HPDE6-E6E7 (cell line): Measurements from ENCODE around the gene USPL1.
"Not testable (repeated sequence)": the region's sequence is repeated elsewhere in the genome, so short reads cannot be mapped to it uniquely, and the experiment has no call there.

Source experiments
- DNase-seq: peaks from one replicate; pipeline ENCODE4 v3.0.0; 2011; ENCODE audit warnings: missing footprints; ENCODE audit errors: extremely low spot score

USPL1 gene

DNA sequence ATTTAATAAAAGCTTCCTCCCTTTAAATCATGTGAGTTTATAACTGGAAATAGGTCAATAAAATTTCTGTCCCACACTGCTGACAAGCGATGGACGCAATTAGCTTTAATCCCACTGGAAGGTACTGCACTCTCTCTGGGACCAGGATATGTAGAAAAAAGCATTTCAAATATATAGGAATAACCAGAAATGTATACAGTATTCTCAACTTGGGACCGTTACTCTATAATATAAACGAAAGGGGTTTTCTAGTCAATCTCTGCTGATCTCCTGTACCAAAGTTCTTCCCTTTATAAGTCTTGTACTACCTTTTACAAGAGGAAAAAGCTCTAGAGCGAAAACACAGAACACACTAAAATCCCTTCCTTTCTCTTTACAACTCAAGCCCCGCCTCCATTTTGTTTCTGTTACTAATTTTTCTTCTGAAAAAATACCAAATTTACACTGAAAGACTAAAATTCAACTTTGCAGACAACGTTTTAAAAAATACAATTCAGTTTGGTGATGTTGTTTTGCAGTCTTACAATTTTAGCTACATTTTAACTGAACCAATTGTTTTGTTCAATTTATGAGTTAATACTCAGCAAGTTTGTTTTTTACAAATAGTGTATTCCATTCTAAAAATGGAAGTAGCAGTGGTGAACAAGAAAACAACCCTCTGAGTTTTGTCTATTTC is 1.7 kb upstream of the USPL1 start:
- no peak for DNase-seq

DNA sequence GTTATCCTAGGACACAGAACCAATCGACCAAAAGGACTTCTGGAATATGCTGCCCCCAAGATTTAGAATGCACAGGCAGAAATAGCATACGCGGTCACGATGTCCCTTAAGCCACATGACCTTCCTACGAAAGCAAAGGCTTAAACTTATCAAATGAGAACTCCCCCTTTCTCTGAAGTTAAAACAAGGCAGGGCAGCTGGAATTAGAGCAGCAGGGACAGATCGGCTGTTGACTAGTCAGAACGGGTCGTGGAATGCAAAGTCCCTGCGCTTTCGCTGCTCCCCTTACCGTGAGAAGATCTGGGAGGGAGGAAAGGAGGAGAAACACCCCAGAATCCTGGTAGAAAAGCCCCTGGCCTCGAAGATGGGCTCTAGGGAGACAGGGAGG is 799 bp upstream of the USPL1 start:
- peak; percentile 25 for DNase-seq

DNA sequence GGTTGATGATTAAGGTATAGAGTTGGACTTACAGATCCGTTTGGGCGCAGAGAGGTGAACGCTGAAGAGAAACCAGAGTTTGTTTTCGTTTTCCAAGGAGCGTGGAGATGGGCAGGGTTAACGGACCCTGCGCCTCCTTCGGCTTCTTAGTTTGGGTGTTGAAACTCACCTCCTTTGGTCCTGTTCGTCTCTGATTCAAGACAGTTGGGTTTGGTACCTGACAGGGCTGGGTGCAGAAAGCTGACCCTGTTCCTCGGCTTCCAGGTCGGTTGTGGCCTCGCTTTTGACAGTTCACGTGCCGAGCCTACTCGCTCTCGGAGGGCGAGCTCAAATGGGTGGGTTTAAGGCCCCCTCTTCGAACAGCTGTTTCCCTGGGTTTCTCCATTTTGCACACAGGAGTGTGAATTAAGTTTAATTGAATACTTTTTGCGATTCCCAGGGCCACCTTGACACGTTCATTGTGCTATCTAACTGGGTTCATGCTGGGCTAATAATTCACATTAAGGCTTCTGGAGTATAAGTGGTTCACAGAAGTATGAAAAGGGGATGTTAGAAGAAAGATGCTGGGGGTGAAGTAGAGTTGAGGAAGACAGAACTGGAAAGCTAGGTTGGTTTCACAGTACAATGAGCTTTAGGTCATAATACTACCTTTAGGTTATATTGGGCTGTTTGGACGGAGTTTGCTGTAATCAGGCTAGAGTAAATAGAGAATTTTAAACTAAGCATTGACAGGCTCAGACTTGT is 638 bp downstream of the USPL1 start:
- DNase-seq, result no peak

DNA sequence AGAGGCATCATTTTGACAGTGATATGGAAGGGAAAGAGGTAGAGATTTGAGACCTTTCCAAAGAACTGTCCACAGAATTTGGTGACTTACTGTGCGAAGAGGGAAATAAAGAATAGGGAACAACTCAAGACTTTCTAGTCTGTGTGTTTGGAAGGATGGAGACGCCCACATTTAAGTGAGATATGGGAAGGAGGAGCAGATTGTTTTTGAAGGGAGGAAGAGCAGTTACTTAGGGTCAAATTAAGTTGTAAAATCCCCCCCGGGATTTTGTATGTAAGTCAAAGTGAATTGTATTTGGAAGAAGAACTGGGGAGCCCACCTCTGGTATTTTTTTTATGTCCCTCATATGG is 1.2 kb downstream of the USPL1 start:
- DNase-seq, result no peak

DNA sequence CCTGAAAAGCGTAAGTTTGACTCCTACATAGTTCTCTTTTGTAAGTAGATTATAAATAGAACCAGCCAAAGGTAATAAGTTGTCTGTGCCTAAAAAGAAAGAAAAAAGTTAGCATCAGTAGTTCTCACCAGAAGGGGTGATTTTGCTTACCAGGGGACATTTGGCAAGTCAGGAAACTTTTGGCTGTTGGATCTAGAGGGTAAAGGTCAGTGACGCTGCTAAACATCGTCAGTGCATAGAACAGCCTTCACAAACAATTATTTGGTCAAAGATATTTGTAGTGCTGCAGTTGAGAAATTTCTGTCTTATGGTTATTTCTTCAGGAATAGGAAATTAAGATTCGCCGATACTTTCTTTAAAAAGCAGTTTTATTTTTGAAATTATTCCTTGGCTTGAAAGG is 2.0 kb downstream of the USPL1 start:
- no peak for DNase-seq

DNA sequence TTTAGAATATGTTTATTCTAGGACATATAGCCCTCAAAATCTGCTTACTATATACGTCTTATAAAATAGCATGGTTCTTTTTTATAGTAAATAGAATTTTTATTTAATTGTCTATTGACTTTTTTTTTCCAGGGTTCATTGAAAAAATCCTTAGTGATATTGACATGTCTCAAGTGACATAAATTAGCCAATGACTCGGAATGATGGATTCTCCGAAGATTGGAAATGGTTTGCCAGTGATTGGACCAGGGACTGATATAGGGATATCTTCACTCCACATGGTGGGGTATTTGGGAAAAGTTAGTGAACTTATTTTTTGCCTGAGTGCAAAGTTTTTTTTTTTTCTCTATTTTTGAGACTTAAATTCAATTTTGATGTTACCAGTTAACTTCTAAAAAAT is 3.2 kb downstream of the USPL1 start:
- DNase-seq, result no peak

DNA sequence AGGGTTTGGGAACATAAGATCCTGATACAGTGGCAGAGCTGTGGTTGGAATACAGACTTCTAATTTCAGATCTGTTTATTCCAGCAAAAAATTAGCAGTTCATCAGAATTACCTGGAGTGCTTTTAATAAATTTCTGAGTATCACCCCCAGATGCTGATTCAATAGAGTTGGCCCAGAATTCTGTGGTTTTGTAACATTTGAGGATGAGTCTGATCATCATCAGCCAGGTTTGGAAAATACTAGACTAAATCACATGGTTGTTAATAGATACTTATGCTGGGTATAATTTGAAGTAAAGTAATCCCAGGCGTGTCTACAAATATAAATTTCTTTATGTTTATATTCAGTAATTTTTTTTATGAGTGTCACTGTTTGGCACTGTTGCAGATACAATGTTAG is 4.8 kb downstream of the USPL1 start:
- no peak for DNase-seq

DNA sequence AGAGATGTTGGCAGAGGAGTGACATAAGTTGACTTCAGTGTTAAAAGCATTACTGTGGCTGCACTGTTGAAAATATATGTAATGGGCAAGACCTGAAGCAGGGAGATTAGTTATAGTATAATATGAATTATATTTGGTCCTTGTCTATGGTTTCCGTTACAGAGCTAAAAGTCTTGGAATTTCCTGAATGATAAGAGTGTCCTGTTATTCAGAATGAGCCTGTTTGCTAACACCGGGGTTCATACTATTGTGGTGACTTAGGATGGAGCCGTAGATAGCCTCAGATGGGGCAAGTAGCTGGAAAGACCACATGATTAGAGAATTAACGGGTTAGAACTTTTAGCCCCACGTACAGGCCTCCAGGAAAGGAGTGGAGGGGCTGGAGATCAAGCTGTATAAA is 5.7 kb downstream of the USPL1 start:
- DNase-seq, result no peak

DNA sequence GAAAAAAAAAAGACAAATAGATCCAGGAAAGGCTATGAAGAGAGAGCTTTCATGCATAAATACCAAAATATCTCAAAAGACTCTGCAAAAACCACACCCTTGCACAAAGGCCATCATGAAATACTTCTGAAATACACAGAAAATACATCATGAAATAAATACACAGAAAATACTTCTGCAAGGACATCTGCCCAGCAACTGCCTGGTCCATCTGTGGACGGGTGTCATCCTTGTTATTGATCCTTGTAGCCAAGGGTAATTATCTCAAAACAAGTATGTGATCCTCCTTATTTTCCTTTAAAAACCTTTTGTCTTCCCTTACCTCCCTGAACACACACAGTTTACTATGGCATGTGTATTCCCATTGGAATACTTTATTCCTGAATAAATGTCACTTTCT is 6.9 kb downstream of the USPL1 start:
- no peak for DNase-seq

DNA sequence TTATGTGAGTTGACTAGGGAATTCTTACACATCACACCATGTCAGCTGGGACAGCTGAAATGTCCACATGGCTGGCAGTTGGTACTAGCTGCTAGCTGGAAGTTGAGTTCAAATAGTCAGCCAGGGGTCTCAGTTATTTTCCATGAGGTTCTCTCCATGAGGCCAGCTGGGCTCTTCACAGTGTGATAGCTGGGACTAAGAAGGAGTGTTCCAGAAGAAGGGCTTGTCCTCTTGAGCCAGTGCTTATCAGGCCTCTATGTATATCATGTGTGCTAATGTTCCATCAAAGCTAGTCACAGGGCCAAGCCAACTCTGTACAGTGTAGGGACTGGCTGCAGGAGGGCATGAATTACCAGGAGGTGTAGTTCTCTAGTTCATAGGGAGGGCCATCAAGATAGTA is 11.8 kb downstream of the USPL1 start:
- DNase-seq, result no peak

DNA sequence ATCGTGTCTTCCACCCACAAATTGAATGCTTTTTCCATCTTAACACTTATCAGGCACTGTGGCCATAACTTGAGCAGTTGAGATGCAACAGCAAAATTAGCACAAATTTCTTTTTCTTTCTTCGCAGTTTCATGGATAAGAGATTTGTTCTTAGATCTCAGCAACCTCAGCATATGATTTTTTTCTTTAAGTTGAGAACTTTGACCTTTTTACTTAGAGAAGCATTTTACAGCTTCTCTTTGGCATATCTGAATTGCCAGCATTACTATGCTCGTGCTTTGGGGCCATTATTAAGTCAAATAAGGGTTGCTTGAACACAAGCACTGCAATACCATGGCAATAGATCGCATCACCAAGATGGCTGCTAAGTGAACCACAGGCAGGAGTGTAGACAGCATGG is 16.1 kb downstream of the USPL1 start:
- DNase-seq, result no peak

DNA sequence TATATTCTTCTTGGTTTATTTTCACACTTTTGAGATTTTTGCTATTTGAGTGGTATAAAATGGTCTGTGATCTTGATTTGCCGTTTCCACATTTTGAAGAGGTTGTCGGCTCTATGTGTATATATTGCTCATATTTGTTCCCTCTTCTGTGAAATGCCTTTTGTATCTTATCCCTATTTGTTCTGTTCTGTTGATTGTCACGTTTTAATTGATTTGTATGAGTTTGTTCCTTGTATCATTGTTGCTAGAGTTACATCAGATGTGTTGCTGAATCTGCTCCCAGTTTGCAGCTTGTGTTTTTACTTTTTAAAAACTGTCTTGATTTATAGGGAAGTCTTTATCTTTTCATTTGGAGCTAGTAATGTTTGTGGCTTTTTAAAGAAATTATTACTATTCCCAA is 17.1 kb downstream of the USPL1 start:
- no peak for DNase-seq

DNA sequence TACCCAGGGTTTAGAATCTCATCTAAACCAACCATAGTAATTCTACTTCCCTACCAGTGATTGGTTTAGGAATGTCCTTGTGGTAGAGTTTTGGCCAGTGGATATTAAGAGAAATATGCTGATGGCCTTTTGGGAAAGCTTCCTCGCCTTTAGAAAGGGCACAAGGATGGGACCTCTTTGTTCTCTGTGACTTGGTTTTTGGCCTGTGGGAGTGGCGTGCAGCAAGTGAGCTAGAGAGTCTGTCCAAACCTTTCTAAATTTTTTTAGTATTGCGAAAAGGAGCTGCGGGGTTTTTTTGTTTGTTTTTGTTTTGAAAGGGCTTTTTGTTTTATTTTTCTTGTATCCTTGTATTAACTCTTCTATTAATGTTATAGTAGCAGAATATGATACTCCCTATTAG is 20.6 kb downstream of the USPL1 start:
- DNase-seq, result no peak

DNA sequence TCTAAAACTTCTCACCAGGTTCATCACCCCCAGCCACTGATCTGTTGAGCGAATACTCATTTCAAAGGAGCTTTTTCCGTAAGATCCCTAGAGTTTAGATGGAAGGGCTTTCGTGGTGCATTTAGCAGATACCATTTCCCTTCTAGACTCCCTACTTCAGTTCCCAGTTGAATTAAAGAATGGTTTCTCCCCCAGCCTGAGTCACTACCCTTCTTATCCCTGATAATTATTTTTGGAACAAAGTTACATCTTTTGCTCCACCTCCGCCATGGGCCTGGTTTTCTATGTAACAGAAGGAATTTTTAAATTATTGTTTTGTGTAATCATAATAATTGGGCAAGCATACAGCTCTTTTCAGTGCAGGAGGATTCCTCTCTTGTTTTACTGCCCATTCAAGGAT is 22.0 kb downstream of the USPL1 start:
- DNase-seq, result no peak

DNA sequence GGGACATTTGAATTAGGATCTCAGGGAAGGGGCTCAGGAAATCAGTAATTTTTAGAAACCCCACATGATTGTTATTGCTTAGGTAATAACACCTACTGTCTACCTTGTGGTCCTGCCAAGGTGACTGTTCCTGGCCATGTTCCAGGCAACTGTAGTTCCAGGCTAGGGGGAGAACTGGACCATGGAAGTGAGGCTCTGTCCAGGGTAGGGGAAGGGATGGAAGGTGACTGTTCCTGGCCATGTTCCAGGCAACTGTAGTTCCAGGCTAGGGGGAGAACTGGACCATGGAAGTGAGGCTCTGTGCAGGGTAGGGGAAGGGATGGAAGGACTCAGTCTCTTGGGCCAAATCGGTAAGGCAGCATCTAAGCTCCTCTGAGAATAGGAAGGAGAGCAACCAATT is 23.5 kb downstream of the USPL1 start:
- DNase-seq, result not testable (repeated sequence)

DNA sequence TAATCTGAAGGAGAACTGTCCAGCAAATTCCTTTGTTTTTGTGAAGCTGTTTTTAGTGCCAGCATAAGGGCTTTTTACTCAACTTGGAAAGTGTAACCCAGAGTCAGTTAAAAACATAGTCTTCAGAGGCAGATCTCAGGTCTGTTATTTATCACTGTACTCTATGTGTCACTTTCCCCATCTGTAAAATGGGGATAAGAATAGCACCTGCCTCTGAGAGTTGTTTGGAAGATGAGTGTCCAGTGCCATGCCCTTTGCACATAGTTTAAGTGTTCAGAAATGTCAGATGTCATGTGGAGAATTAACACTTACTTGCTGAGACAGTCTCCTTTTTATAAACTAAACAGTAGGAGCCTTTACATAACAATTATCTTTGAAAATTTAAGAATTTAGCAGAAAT is 27.9 kb downstream of the USPL1 start:
- no peak for DNase-seq

DNA sequence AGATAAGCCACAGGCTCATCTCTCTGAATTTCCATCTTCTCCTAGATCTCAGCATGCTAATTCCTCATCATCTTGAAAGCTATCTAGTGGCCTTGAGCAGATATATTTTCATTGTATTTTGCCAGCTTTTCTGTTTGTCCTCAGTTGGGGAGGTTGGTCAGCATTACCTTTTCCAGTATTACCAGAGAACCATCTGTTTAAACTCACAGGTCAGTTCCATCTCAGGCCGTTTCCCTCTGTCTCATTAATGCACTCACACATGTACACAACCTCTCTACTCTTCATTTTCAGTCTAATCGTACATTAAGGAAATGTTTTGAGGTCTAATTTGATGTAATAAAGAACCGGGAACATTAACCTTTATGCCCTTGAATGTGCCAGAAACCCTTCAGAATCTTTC is 29.7 kb downstream of the USPL1 start:
- DNase-seq, result no peak

DNA sequence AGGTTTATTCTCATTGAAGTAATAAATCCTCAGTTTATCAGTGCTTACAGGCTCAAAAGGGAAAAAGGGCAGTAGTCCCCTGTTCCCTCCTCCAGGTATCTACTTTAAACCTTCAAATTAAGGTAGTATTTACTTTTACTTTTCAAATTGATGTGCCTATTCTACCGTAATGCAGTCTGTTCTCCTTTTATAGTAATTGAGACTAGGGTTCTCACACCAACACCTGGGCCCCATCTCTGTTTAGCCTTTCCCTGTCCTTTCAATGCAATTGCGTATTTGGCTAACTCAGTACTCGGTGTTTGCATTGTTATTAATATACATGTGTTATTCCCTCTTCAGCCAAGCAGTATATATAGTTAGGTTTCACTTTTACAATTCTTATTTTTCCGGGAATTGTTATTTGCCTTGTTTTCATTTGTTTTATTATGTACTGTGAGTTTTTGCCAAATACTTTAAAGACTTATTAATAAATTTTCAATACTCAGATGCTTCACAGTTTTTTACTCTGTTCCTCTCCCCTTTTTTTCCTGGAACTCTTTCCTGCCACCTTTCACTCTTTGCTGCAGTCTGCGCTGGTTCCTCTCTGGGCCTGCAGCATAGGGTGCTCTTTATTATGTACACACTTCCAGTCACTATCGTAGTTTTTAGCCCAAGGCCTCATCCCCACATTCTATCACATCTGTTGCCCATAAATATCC is 30.3 kb downstream of the USPL1 start:
- no peak for DNase-seq

DNA sequence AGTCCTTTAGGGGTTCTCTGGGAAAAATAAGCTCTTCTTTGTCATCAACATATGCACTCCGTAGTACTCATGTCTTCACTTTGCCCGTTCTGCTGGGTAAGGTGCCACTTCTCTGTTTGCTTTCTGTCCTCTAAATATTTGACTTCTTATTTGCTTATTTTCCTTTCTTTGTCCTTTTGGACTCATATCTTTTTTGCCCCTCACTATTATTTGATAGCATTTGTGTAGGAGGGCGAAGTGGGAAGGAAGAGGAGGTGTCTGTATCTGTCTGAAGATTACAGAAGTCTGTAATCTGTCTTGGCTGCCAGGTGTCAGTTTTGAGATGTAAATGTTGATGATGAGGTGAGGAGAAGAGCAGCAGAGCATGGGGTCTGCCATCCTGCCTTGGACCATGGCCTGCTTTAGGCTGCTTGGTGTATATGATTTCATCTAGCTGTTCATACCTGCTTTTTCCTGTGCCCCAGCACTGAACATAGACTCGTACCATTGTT is 30.8 kb downstream of the USPL1 start:
- DNase-seq, result no peak

DNA sequence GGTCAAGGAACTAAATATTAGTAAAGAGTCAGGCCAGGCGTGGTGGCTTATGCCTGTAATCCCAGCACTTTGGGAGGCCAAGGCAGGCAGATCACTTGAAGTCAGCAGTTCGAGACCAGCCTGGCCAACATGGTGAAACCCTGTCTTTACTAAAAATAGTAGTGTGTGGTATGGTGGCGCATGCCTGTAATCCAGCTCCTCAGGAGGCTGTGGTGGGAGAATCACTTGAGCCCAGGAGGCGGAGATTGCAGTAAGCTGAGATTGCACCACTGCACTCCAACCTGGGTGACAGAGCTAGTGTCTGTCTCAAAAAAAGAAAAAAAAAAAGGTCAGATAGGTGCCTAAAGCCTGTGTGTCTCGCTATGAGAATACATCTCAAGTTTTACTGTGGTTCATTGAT is 33.9 kb downstream of the USPL1 start:
- not testable (repeated sequence) for DNase-seq

DNA sequence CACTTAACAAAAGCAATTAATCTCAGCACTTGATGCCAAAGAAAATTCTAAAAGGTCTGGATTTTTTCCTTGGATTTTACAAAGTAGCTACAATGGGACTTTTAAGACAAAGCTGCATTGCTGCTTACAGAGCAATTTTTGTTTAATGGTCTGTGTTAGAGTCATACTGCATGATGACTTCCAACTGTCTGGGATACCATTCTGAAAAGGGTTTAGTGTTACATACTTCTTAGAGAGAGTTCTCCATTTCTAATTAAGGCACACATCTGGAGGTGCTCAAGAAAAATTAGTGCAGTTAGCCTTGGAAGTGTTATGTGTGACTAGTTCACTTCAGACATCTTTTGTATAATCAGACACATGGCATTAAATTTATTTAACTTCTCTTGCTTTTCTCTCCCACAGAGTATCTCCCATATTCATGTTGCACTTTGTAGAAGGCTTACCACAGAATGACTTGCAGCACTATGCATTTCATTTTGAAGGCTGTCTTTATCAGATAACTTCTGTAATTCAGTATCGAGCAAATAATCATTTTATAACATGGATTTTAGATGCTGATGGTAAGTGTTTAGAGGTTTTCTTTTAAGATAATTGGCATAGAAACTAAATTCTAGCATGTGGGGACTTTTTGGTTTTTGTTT is 35.1 kb downstream of the USPL1 start:
- no peak for DNase-seq

DNA sequence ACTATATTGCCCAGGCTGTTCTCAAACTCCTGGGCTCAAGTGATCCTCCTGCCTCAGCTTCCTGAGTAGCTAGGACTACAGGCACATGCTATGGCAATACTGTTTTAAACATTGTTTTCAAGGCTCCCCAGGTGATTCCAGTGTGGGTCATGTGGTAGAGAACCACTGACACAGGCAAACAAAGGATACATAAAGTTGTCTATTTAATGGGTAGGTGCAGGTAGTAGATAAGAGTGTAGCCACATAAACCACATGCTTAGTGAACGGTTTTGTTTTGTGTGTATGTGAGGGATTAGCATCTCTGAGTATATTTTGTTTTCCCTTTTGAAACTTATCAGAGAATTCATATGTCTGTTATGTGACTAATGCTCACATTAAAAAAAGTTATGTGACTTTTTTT is 36.7 kb downstream of the USPL1 start:
- DNase-seq, result no peak

DNA sequence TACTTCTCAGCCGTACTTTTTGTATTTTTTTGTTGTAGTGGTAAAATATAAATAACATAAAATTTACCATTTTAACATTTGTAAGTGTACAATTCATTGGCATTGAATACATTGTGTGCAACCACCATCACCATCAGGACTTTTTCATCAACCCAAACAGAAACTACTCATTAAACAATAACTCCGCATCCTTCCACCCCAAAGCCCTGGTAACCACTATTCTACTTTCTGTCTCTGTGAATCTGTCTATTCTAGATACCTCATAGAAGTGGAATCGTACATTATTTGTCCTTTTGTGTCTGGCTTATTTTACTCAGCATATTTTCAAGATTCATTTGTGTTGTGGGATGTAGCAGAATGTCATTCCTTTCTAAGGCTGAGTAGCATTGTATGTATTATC is 38.5 kb downstream of the USPL1 start:
- DNase-seq, result no peak
